Tibial nerve (tissue), 4 donors: ENCODE measurements around the gene PPDPF.

ENCODE experiments used
- EP300 ChIP-seq, 2 donors: sonication (generic); formaldehyde crosslinking; IDR thresholded peaks; one replicate each; pipeline ENCODE4 v1.6.1; 2017; ENCODE audit warnings: antibody characterized with exemption in 2 of 2, mild to moderate bottlenecking in 1 of 2
- POLR2A ChIP-seq, 2 donors: fragments of 450-650 bp; IDR thresholded peaks; one replicate each; pipeline ENCODE4 v1.6.1; 2017; ENCODE audit warnings: antibody characterized with exemption in 2 of 2, mild to moderate bottlenecking in 2 of 2, moderate library complexity in 2 of 2
- TF ChIP-seq, protein P1 (sequence below), 5 experiments: fragments of 200-600 bp in 3 of 5; fragments of 450-650 bp in 2 of 5; sonication (generic) in 3 of 5; IDR thresholded peaks; one replicate each; pipeline ENCODE4 v1.5.1; 2016 to 2019; ENCODE audit warnings: antibody characterized with exemption in 5 of 5, mild to moderate bottlenecking in 3 of 5, moderate library complexity in 2 of 5

GRCh38 chr20:63490416-63490815, 30.1 kb upstream of the PPDPF start:
- TF ChIP-seq, protein P1, sequence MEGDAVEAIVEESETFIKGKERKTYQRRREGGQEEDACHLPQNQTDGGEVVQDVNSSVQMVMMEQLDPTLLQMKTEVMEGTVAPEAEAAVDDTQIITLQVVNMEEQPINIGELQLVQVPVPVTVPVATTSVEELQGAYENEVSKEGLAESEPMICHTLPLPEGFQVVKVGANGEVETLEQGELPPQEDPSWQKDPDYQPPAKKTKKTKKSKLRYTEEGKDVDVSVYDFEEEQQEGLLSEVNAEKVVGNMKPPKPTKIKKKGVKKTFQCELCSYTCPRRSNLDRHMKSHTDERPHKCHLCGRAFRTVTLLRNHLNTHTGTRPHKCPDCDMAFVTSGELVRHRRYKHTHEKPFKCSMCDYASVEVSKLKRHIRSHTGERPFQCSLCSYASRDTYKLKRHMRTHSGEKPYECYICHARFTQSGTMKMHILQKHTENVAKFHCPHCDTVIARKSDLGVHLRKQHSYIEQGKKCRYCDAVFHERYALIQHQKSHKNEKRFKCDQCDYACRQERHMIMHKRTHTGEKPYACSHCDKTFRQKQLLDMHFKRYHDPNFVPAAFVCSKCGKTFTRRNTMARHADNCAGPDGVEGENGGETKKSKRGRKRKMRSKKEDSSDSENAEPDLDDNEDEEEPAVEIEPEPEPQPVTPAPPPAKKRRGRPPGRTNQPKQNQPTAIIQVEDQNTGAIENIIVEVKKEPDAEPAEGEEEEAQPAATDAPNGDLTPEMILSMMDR (IDR thresholded peaks at IDR 0.05), result no peak
- TF ChIP-seq POLR2A (IDR thresholded peaks at IDR 0.05) (no peak), EP300 (IDR thresholded peaks at IDR 0.05) (no peak)
